Measurements from ENCODE around the gene TMEFF1.

The TMEFF1 gene

GRCh38 chr9:100578610-100579009 is 105.7 kb downstream of the TMEFF1 start:
- DNase-seq: no peak

GRCh38 chr9:100579665-100580064 is 106.7 kb downstream of the TMEFF1 start:
- DNase-seq: no peak

DNA sequence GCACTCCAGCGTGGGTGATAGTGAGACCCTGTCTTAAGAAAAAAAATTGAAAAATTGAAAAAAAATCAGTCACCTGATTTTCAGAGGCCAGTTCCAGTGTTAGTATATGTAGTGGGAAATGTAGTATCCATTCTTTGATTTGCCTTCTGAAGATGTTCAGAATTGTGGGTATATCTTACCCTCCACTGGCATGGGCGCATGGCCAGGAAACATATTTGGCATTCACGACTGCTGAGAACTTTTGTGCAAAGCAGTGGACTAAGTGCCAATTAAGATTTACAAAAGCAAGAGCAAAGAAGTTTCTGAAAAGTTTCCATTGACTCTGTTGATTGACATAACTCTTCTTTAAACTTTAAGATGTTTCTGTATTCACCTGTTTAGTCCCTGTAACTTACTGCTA is 107.3 kb downstream of the TMEFF1 start:
- DNase-seq: no peak

DNA sequence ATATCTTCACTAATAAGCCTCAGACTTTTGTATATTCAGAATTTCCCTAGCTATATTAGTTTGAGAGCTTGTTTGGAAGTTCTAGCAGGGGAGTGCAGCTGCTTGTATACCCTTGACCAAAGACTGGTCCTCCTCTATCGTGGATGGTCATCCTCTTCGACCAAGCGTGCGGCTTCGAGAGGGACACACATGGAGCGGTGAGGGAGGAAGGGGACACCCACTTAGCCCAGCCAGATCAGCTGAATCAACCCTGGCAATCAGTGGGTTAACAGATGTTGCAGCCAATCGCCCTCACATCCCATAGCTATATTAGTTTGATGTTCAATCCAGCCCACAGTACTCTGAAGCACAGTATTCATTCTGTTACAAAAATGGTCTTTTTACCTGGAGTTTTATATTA is 108.1 kb downstream of the TMEFF1 start:
- no peak for DNase-seq

DNA sequence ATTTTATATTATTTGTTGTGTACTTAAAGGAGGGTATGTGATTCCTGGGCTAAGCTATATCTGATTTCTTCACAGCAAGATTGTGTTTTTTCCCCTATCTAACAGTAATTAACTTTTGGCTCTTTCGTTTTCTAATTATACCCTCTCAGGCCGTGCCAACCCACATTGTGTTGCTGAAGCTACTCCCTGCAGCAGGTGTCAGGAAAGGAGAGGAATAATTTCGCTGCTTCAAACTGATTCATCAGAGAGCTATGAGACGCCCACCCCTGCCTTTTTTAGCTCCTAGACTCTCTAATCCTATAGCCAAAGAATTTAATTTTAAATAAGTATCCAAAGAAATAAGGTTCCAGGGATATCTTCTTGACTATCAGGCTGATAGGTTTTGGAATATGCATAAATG is 108.7 kb downstream of the TMEFF1 start:
- no peak for DNase-seq

DNA sequence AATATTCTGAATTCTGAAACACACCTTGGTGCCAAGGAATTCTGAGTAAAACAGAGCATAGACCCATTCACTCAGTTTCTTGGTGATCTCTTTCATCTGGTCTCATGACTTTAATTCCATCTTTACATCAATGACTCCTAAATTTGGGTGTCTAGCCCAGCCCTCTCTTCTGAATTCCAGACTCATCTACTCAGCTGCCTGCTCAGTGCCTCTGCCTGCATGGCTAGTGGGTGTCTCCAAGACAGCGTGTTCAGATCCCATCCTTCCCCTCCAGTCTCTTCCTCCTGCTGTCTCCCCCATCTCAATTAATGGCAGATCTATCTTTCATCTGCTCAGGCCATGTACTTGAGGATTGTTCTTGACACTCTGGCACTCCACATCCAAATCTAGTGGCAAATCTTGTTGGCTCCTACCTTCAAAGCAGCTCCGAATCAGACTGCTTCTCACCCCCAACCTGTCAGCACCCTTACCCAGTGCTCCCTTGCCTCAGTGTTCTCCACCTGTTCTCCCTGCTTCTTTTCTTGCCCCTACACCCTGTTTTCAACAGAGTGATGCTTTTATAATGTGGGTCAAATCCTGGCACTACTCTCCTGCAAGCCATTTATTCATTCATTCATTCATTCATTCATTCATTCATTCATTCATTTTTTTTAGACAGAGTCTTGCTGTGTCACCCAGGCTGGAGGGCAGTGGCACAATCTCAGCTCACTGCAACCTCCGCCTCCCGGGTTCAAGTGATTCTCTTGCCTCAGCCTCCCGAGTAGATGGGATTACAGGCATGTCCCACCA is 110.3 kb downstream of the TMEFF1 start:
- no peak for DNase-seq

DNA sequence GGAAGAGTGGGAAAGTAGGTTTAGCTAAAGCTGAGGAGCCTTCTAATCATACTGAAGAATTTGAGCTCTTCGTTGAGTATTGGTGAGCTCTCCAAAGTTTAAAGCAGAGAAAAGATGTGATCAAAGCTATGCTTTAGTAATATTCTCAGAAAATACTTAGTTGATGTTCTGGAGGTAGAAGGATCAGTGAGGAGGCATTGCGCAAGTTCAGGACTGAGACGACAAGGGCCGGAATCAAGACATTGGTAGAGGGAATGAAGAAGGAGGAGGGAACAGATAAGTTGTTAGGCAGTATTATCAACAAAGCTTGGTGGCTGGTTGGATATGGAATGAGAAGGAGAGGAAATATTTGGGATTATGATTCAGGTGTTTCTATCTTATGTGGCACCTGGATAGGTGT is 112.0 kb downstream of the TMEFF1 start:
- DNase-seq: no peak

DNA sequence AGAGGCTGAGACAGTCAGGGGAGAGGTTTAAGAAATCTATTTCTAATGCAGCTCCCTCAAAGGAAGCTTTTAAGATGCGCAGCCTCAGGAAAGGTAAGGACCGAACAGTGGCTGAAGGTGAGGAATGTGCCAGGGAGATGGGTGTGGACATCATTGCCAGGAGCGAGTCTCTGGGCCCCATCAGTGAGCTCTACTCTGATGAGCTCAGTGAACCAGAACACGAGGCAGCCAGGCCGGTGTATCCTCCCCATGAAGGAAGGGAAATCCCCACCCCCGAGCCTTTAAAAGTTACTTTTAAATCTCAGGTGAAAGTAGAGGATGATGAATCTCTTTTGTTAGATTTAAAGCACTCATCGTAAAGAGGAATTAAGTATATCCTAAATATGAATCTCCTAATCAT is 113.1 kb downstream of the TMEFF1 start:
- no peak for DNase-seq

GRCh38 chr9:100587375-100587774 is 114.4 kb downstream of the TMEFF1 start:
- no peak for DNase-seq

DNA sequence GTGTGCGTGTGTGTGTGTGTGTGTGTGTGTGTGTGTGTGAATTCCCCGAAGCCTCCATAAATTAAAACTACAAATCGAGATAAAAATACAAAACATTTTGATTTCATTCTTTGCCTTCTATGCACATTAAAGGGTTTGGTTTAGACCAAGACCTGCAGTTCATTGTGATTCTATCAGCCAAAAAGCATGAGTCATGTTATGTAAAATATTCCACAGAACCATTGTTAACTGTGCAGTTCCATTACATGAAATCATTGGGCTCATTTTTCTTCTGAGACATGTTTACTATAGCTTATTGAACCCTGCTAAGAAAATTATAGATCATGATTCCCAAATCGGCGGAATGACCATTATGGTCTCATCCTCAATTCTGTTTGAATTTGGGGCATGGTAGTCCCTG is 116.6 kb downstream of the TMEFF1 start:
- DNase-seq: no peak

- DNase-seq: no peak
Observed at GRCh38 chr9:100590481-100590880, 117.5 kb downstream of the TMEFF1 start.

DNA sequence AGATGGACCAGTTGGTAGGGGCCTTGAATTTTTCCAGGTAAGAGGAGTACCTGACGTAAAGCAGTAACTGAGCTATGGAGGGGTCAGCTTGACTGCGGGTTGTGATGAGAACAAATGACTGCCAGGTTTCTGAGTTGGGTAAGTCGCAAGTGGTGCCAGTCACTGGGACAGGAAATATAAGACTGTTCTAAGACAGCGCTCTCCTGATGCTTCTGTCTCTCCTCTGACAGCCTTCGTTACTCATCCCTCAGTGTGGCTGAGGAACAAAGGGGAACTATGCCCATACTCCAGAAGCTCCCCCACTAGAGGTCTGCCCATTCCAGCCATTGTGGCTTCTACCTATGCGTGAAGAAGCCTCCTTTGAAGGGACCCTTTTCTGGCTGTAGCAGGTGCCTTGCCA is 118.2 kb downstream of the TMEFF1 start:
- DNase-seq: no peak

DNA sequence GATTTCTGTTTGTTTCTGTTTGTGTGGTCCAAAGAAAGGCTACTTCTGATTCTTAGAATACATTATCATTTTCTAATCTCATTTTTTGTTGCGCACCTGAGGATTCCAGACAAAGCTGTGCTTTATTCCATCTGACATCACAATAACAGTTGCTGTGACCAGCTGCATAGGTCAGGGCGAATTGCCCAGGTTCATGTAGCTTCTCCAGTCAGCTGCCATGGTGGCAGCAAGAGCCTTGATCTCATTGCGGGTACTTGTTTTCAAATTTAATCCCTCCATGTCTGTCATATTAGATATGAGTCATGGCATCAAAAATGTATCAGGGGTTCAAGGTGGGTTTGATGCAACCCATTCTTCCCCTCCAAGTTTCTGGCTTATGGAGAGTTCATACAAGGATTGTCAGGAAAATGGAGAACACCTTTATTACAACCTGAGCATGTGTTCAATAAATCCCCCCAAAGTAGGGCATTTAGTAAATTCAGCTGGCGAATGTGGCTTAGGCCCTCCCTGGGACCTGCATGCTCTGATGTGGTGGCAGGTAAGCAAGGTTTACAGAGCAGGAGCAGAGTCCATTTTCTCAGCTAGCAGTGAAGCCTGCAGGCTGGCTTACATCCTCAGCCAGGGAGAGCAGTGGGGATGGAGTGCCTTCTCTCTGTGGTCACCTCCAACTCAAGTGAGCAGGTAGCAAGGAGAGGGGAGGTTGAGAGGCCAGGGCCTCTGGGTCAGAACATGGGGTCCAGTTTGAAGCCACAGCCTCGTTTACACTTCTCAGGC is 118.9 kb downstream of the TMEFF1 start:
- no peak for DNase-seq

- DNase-seq: peak; percentile 41
Observed at GRCh38 chr9:100595391-100596199, 122.6 kb downstream of the TMEFF1 start.

DNA sequence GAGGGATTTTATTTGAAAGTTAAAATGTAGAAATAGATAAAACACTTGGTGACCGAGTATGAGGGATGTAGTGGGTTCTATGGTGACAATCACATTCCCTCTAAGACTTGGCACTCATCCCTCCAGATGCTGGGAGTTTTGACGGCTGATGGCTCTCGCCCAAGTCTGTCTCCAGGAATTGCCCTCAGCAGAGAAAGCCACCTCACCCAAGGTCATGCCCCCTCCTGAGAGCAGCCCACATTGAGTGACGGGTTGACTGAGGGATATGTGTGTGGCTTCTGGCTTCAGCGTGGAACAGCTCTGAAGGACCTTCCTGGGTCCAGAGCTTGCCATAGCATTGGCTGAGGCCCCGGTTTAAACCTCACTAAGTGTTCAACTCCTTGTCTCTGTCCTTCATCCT is 124.3 kb downstream of the TMEFF1 start:
- DNase-seq: no peak

DNA sequence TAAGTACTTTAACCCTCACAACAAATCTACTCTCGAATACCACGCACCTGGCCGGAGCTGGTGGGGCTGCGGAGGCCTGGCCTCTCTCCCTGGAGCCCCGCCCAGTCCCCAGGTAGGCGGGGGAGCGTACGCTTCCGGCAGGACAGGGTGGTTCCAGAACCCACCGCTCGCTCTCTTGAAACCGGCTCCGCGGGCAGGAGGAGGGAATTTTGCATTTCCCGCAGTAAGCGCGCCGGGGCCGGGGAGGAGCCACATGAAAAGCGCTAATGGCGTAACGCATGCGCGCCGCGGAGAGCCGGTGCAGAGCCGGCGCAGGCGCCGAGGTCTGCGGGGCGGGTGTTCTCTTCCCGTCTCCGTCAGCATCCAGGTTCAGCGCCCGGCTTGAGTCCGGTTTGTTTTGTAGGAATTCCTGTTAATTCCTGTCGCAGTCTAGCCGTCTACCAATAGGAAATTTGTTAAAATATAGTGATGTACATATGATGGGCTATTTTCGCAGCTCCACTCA is 125.7 kb downstream of the TMEFF1 start:
- DNase-seq: peak; percentile 89

DNA sequence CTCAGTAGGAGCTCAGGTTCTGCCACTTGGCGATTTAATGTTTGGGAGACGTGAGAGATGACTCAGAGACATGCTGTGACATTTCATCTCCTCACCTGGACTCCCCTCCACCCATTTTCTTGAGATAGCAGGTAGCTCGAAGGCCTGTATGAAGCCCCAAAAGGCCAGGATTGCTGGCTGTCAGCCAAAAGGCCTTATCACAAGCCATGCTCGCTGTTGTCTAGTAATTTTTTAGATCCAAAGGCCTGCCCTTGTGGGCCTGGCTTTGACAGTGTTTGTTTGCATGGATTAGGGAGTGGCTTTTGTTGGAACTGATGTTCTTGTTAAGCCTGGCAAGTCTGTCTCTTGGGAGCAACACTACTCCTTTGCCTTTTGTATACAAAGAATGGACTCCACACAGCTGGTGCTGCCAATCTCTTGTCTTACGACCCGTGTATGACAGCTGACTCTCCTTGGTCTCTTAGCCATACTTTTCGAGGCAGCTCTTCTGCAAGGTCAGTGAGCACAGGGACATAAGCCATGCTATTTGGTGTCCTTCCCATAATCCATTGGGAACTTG is 127.7 kb downstream of the TMEFF1 start:
- peak; percentile 55 for DNase-seq

GRCh38 chr9:100601216-100601615 is 128.3 kb downstream of the TMEFF1 start:
- no peak for DNase-seq

DNA sequence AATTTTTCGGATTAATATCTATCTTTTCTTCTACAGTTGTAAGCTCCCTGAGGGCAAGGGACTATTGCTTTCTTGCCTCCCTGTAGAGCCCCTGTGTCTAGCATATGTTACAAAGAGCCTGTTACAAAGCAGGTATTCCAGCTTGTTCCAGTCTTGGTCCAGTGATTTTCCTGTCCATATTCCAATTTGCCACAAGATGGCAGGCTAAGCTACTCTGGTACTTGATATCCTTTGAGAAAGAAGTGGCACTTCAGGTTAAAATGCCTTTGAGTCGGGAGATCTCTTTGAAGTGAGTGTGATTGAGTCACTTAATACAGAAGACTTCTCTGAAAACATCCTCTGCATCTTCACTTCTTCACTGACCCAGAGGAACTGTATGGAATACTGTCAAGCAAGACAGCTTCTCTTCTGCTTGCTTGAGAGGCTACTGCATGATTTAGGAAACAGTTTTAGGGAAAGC is 129.4 kb downstream of the TMEFF1 start:
- no peak for DNase-seq

DNA sequence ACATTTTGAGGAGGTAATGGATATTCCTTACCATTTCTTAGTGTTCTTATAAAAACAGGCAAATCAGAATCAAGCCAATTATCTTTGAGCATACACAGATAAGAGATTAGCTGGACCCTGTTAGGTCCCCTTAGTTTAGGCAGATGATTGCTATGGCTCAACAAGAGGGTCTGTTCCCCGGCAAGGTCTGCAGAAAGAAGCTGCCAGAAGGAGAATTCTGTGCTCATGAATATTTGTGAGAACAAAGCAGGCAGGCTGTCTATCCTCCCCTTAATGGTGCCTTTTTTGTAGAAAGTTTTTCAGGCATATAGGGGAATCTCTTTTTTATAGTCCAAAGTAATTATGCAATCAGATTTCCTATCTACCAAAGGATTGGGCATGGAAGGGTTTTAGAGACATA is 132.5 kb downstream of the TMEFF1 start:
- no peak for DNase-seq

- DNase-seq: no peak
Observed at GRCh38 chr9:100619194-100619593, 146.2 kb downstream of the TMEFF1 start.

DNA sequence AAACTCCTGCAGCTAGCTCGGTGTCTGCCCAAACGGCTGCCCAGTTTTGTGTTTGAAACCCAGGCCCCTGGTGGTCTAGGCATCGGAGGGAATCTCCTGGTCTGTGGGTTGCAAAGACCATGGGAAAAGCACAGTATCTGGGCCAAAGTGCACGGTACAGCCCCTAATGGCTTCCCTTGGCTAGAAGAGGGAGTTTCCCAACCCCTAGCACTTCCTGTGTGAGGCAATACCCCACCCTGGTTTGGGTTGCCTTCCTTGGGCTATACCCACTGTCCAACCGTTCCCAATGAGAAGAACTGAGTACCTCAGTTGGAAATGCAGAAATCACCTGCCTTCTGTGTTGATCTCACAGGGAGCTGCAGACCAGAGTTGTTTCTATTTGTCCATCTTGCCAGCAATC is 146.7 kb downstream of the TMEFF1 start:
- DNase-seq: no peak

DNA sequence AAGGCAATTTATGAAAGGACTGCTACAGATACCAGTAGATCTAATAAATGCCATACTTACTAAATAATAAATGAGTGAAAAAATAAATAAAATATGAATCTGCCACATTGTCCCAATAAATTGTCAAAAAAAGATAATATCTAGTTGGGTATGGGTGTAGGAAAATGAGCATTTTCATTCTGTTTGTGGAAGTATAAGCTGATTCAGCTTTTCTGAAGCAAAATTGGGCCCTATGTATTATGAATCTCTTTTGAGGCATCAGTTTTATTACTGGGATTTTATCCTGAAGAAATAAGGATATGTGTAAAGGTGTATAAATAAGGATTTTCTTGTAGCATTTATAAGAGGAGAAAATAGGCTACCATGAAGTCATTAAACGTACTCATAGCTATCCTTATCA is 151.0 kb downstream of the TMEFF1 start:
- no peak for DNase-seq
